Measurements from ENCODE around the gene HDAC9.

Gene HDAC9

GRCh38 chr7:19001854-19002253 is 506.3 kb downstream of the HDAC9 start:
- TF ChIP-seq, protein P1, sequence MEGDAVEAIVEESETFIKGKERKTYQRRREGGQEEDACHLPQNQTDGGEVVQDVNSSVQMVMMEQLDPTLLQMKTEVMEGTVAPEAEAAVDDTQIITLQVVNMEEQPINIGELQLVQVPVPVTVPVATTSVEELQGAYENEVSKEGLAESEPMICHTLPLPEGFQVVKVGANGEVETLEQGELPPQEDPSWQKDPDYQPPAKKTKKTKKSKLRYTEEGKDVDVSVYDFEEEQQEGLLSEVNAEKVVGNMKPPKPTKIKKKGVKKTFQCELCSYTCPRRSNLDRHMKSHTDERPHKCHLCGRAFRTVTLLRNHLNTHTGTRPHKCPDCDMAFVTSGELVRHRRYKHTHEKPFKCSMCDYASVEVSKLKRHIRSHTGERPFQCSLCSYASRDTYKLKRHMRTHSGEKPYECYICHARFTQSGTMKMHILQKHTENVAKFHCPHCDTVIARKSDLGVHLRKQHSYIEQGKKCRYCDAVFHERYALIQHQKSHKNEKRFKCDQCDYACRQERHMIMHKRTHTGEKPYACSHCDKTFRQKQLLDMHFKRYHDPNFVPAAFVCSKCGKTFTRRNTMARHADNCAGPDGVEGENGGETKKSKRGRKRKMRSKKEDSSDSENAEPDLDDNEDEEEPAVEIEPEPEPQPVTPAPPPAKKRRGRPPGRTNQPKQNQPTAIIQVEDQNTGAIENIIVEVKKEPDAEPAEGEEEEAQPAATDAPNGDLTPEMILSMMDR (conservative IDR thresholded peaks at IDR 0.05; ENCODE audit: control insufficient read depth, insufficient read depth, low read depth, low read length), result no peak
- H3K4me3 ChIP-seq (ENCODE audit: control insufficient read depth, low read depth, low read length), result no peak overlapping the region
- DNase-seq (ENCODE audit: low read depth), result peak; percentile 62

GRCh38 chr7:19009241-19009935 is 513.8 kb downstream of the HDAC9 start:
- TF ChIP-seq, protein P1 (conservative IDR thresholded peaks at IDR 0.05; ENCODE audit: control insufficient read depth, insufficient read depth, low read depth, low read length), result no peak
- H3K4me3 ChIP-seq (ENCODE audit: control insufficient read depth, low read depth, low read length), result no peak overlapping the region
- DNase-seq (ENCODE audit: low read depth), result peak; percentile 52

- TF ChIP-seq, protein P1 (conservative IDR thresholded peaks at IDR 0.05; ENCODE audit: control insufficient read depth, insufficient read depth, low read depth, low read length), result no peak
These were observed 514.4 kb downstream of the HDAC9 start for GRCh38 chr7:19009936-19010280.

DNA sequence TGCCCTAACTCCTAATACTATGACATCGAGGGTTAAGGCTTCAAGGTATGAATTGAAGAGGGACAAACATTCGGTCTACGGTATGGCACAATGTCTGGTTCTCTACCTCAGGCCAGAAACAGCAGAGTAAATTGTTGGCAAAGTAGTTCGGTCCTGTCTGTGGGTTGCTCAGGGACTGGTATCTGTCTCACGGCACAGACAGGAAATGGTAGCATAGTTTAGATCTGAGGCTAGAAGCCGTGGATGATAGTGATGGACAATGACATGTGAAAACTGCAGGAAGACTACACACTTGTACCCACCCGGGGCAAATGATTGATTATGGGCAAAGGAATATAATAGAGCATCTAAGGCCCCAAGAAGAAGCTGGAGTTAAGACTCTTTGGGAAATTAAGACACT is 515.7 kb downstream of the HDAC9 start:
- TF ChIP-seq, protein P1 (conservative IDR thresholded peaks at IDR 0.05; ENCODE audit: control insufficient read depth, insufficient read depth, low read depth, low read length), result no peak
- no peak for DNase-seq (ENCODE audit: low read depth)
- H3K4me3 ChIP-seq (ENCODE audit: control insufficient read depth, low read depth, low read length), result no peak overlapping the region

More at GRCh38 chr7:19009936-19010280, 514.4 kb downstream of the HDAC9 start:
- DNase-seq (ENCODE audit: low read depth), result no peak
- H3K4me3 ChIP-seq (ENCODE audit: control insufficient read depth, low read depth, low read length), result no peak overlapping the region

GRCh38 chr7:19015098-19015497 is 519.5 kb downstream of the HDAC9 start:
- no peak for DNase-seq (ENCODE audit: low read depth)
- TF ChIP-seq, protein P1 (conservative IDR thresholded peaks at IDR 0.05; ENCODE audit: control insufficient read depth, insufficient read depth, low read depth, low read length), result no peak
- no peak overlapping the region for H3K4me3 ChIP-seq (ENCODE audit: control insufficient read depth, low read depth, low read length)

DNA sequence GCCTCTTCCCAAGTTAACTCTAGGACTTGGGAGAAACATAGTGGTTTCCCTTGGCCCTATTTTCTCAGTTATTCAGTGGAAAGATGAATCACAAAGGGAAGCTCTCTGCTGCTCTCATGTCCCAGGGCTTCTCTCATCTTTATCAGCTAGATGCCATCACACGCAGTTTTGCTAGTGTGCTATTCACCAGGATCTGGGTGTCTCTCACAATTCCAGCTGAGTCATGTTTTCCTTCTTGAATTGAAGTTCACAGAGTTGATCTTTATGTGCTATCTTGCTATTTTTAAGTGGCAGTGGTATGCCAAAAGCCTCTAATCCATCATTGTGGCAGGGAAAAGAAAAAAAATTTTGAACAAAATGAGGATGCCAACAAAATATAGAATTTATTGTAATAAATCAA is 520.6 kb downstream of the HDAC9 start:
- no peak overlapping the region for H3K4me3 ChIP-seq (ENCODE audit: control insufficient read depth, low read depth, low read length)
- TF ChIP-seq, protein P1 (conservative IDR thresholded peaks at IDR 0.05; ENCODE audit: control insufficient read depth, insufficient read depth, low read depth, low read length), result no peak
- peak; percentile 55 for DNase-seq (ENCODE audit: low read depth)

Measured in fibroblast of mammary gland (primary cell).